B cell (primary cell): ENCODE measurements around the gene OR5AC2.

ENCODE experiments used
- CTCF ChIP-seq: fragments of 200-600 bp; IDR thresholded peaks from one replicate; pipeline ENCODE4 v1.8.0; 2022; ENCODE audit warnings: antibody characterized with exemption, mild to moderate bottlenecking
- EZH2 ChIP-seq: IDR thresholded peaks from 2 replicates; pipeline ENCODE4 v1.6.1; 2012; ENCODE audit warnings: borderline replicate concordance, low read depth, mild to moderate bottlenecking, moderate library complexity, low read length; ENCODE audit not compliant: insufficient read depth, poor library complexity, severe bottlenecking

GRCh38 chr3:98068824-98069223 is 18.1 kb upstream of the OR5AC2 start:
- no peak for TF ChIP-seq CTCF
- no peak for TF ChIP-seq EZH2
